ENCODE data around the gene SLC16A1. TPM values are rescaled to one million over a fixed set of nuclear protein-coding genes. Genes with fewer than 3 reads are reported as not detected.

The SLC16A1 gene
- total RNA-seq, 1 donor from 2014 or later = 9.8 TPM

GRCh38 chr1:112923234-112923958 lies 32.6 kb downstream of the SLC16A1 start:
- ATAC-seq = peak in 1 of 2 donors; percentile 19

GRCh38 chr1:112911506-112912220 lies 44.3 kb downstream of the SLC16A1 start:
- intact Hi-C loops (cut with DNase I) = no loop called here
- no peak overlapping the region for H3K4me3 ChIP-seq
- DNase-seq = no peak

More at GRCh38 chr1:112923234-112923958, 32.6 kb downstream of the SLC16A1 start:
- no peak for DNase-seq
- no peaks in the 10 kb centered on the region for H3K9me3 ChIP-seq
- H3K4me3 ChIP-seq = no peak overlapping the region
- no peaks in the 10 kb centered on the region for H3K4me1 ChIP-seq
- no peaks in the 10 kb centered on the region for H3K27me3 ChIP-seq (ENCODE audit: low read depth)
- no peak for TF ChIP-seq CTCF (IDR thresholded peaks at IDR 0.05)
- intact Hi-C loops (cut with DNase I) = no loop called here
- H3K36me3 ChIP-seq = no peaks in the 10 kb centered on the region
- no peak overlapping the region for H3K27ac ChIP-seq

DNA sequence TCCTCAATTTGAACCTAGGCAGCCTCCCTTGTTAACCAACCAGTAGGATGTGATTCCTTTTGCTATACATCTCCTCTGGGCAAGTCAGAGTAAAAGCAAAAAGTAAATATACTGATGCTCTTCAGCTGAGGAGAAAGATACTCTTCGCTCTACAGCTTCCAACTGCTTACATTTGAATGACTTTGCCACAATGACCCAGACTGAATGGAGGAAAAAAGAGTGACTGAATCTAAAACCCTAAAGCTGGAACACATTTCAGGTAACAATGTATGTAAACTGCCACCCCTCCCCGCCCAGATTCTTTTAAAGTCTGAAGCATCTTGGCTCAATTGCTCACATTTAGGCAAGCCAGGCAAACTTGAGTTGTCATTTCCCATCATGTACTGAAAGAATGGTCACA lies 46.1 kb downstream of the SLC16A1 start:
- Histone ChIP-seq H3K27ac (no peak overlapping the region), H3K36me3 (no peaks in the 10 kb centered on the region), H3K27me3 (ENCODE audit: low read depth) (no peaks in the 10 kb centered on the region), H3K9me3 (no peaks in the 10 kb centered on the region), H3K4me3 (no peak overlapping the region), H3K4me1 (peaks cover 14% of the 10 kb centered on the region)
- intact Hi-C loops (cut with DNase I) = no loop called here
- no peak for DNase-seq
- no peak for TF ChIP-seq CTCF (IDR thresholded peaks at IDR 0.05)
- ATAC-seq = peak in 1 of 2 donors; percentile 23

More at GRCh38 chr1:112911506-112912220, 44.3 kb downstream of the SLC16A1 start:
- TF ChIP-seq CTCF (IDR thresholded peaks at IDR 0.05) = no peak
- Histone ChIP-seq H3K27ac (no peak overlapping the region), H3K9me3 (no peaks in the 10 kb centered on the region), H3K27me3 (ENCODE audit: low read depth) (no peaks in the 10 kb centered on the region), H3K4me1 (no peaks in the 10 kb centered on the region), H3K36me3 (no peaks in the 10 kb centered on the region)
- no peak for ATAC-seq

DNA sequence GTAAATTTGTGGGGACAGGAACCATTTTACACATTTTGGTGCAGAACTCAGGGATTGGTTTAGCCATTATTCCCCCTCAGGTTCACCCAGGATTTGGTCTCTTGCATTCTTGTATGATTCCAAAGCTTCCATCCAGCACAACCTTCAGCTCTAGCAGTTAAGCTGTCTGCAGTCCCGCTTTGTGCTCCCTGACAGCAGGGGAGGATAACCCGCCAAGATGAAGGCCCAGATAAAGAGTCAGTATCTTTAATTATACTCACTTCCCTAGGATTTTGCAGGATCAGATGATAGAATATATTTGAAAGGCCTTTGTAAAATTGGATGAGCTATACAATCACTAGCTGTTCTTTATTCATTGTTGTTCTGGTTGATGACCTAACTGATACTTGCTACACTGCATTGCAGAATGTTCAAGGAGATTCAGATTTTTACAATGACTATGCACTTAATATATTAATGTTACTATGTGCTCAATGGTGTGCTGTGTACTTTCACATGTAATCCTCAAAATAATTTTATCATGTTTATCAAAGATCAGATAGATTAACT lies 49.8 kb downstream of the SLC16A1 start:
- intact Hi-C loops (cut with DNase I) = no loop called here
- no peak for DNase-seq
- no peaks in the 10 kb centered on the region for H3K9me3 ChIP-seq
- H3K4me1 ChIP-seq = peaks cover 21% of the 10 kb centered on the region
- no peak for TF ChIP-seq CTCF (IDR thresholded peaks at IDR 0.05)
- H3K4me3 ChIP-seq = no peak overlapping the region
- no peak for ATAC-seq
- H3K27me3 ChIP-seq (ENCODE audit: low read depth) = no peaks in the 10 kb centered on the region
- no peaks in the 10 kb centered on the region for H3K36me3 ChIP-seq
- H3K27ac ChIP-seq = no peak overlapping the region

DNA sequence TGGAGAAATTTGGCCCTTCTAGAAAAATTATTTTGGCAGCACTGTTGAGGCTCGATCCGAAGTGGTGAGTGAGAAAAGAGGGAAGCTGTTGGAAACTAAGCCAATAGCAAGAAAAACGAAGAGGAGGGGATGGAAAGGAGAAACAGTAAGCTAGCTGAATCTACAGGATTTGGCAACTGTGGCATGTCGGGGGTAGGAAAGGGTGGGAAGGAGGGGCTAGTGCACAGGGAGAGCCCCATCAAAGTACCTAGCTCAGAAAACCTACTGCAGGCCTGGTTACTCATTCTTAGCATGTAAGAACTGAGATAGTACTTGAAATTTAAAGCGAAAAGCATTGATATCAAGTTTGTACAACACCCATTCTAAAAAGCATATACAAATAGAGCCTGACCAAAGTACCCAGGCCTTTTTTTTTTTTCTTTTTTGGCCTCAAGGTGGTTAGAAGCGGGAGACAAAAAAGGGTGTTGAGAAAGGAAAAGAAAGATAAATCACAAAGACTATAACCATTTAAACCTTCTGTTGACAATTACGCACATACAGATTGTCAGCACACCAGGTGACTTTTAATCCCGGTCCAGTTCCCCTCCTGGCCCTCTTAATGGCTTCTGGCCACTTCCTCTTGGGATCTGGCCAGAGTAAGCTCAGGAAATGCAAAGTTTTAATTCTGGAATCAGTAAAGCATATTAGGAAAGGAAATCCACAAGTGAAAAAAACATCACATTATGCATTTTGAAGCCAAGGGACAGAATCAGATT lies 50.4 kb downstream of the SLC16A1 start:
- TF ChIP-seq CTCF (IDR thresholded peaks at IDR 0.05) = no peak
- intact Hi-C loops (cut with DNase I) = no loop called here
- H3K4me1 ChIP-seq = peaks cover 21% of the 10 kb centered on the region
- no peaks in the 10 kb centered on the region for H3K9me3 ChIP-seq
- H3K4me3 ChIP-seq = no peak overlapping the region
- H3K27me3 ChIP-seq (ENCODE audit: low read depth) = no peaks in the 10 kb centered on the region
- no peak overlapping the region for H3K27ac ChIP-seq
- H3K36me3 ChIP-seq = no peaks in the 10 kb centered on the region
- peak; percentile 31 to 62 for ATAC-seq
- DNase-seq = no peak
